OCI-LY7 (cell line): Measurements from ENCODE around the gene CDK18.

ENCODE experiments used
- CTCF ChIP-seq: fragments of 200-600 bp; sonication (generic); conservative IDR thresholded peaks from 2 replicates; pipeline ENCODE4 v1.5.1; 2014; ENCODE audit warnings: mild to moderate bottlenecking, antibody characterized with exemption, low read length, moderate library complexity, mixed read lengths
- EZH2phosphoT487 ChIP-seq: fragments of 200-600 bp; sonication (generic); IDR thresholded peaks from 2 replicates; pipeline ENCODE4 v1.6.1; 2018; ENCODE audit warnings: low read depth, borderline replicate concordance, mild to moderate bottlenecking, mixed run types, antibody characterized with exemption, low read length, moderate library complexity, mixed read lengths

DNA sequence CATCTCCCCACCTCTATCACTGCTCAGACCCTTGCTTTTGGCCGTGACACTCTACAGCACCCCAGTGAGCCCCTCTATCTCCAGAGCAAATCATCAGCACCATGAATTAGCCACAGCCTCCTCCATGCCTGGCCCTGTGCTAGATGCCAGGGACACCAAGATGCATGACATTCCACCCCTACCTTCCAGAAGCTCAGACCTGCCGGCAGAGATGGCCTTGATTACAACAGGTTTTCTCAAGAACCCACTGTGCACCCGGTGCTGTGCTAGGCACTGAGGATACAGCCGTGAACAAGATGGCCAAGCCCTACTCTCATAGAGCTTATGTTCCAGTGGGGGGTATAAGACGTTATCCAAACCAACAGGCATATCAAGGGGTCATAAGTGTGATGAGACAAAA, 30.6 kb downstream of the CDK18 start:
- no peak for TF ChIP-seq CTCF
- no peak for TF ChIP-seq EZH2phosphoT487
